Measurements from ENCODE around the gene SCN1B.
"Not testable (repeated sequence)": the region's sequence is repeated elsewhere in the genome, so short reads cannot be mapped to it uniquely, and the experiment has no call there.

SCN1B gene

DNA sequence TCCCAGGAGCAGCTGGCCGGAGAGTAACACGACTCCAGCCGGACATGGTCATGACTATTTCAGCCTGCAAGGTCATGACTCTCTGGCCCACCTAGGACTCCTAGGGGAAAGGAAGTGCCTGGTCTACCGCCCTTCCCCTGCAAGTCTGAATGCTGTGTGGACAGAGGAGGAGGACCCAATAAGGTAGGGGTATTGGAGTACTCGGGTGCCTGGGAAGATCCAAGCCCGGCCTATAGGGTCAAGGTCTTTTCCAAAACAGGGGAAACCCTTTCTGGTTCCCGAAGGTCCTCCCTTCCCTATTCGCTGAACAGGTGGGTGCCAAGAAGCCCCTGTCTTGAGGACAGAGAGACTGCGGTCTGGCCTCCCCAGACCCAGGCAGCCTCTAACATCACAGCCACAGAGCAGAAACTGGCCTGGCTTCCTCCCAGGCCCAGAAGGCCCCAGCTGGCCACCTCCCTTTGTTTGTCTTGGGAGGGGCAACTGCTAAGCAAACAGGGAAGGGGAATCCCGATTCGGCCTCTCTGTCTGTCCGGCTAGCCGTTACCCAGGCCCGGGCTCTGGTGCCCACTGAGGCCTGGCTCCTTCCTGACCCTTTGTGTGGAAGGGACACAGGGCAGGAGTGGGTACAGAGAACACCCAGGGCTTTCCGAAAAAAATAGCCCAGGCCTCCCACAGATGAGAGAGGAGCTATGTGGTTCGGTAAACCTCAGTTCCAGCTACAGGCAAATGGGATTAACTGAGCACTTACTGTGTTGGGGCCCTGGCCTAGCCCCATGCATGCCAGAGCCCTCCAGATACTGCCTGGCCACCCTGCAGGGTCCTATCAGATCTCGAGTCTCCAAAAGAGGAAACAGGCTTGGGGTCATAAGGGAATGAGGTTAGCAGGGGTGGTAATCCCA lies 35.4 kb upstream of the SCN1B start:
- H3K27me3 Mint-ChIP-seq (ENCODE audit: low read depth): no peaks in the 10 kb centered on the region
- TF ChIP-seq CTCF (IDR thresholded peaks at IDR 0.05; ENCODE audit: unreplicated experiment in 3 of 3): no peak
- H3K9me3 Mint-ChIP-seq: peaks cover 3% of the 10 kb centered on the region

GRCh38 chr19:34995551-34995950 lies 34.7 kb upstream of the SCN1B start:
- TF ChIP-seq CTCF (IDR thresholded peaks at IDR 0.05; ENCODE audit: unreplicated experiment in 3 of 3): no peak
- Mint-ChIP-seq H3K4me1 (peaks cover 17% of the 10 kb centered on the region), H3K27me3 (ENCODE audit: low read depth) (no peaks in the 10 kb centered on the region), H3K36me3 (ENCODE audit: low read depth) (no peaks in the 10 kb centered on the region), H3K9me3 (peaks cover 3% of the 10 kb centered on the region), H3K4me3 (no peak overlapping the region), H3K27ac (no peak overlapping the region)

More for the DNA sequence above, 35.4 kb upstream of the SCN1B start:
- Mint-ChIP-seq H3K4me3 (no peak overlapping the region), H3K36me3 (ENCODE audit: low read depth) (no peaks in the 10 kb centered on the region), H3K4me1 (peaks cover 17% of the 10 kb centered on the region), H3K27ac (no peak overlapping the region)

GRCh38 chr19:34997071-34997617 lies 33.1 kb upstream of the SCN1B start:
- TF ChIP-seq CTCF (IDR thresholded peaks at IDR 0.05; ENCODE audit: unreplicated experiment in 3 of 3): no peak
- H3K4me1 Mint-ChIP-seq: peaks cover 29% of the 10 kb centered on the region
- no peaks in the 10 kb centered on the region for H3K27me3 Mint-ChIP-seq (ENCODE audit: low read depth)
- no peaks in the 10 kb centered on the region for H3K36me3 Mint-ChIP-seq (ENCODE audit: low read depth)
- H3K27ac Mint-ChIP-seq: peak overlapping the region; percentile 97 to 99 (median 98)
- peak overlapping the region; percentile 71 to 83 (median 82) for H3K4me3 Mint-ChIP-seq
- peaks cover 3% of the 10 kb centered on the region for H3K9me3 Mint-ChIP-seq

DNA sequence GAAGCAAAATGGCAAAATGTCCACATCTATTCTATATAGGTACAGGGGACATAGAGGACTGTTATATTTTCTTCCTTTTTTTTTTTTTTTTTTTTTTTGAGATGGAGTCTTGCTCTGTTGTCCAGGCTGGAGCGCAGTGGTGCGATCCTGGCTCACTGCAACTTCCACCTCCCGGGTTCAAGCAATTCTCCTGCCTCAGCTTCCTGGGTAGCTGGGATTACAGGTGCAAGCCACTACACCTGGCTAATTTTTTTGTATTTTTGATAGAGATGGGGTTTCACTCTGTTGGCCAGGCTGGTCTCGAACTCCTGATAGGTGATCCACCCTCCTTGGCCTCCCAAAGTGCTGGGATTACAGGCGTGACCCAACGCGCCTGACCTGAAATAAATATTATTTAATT lies 32.0 kb upstream of the SCN1B start:
- H3K27me3 Mint-ChIP-seq (ENCODE audit: low read depth); H3K9me3 Mint-ChIP-seq; H3K36me3 Mint-ChIP-seq (ENCODE audit: low read depth): not testable (repeated sequence)
- peak overlapping the region; percentile 94 to 96 (median 94) for H3K4me3 Mint-ChIP-seq
- H3K4me1 Mint-ChIP-seq: peaks cover 40% of the 10 kb centered on the region
- peak overlapping the region; percentile 98 to 100 (median 99) for H3K27ac Mint-ChIP-seq

GRCh38 chr19:34998777-34999497 lies 31.3 kb upstream of the SCN1B start:
- no peak for TF ChIP-seq CTCF (IDR thresholded peaks at IDR 0.05; ENCODE audit: unreplicated experiment in 3 of 3)
- no peaks in the 10 kb centered on the region for H3K36me3 Mint-ChIP-seq (ENCODE audit: low read depth)
- peak overlapping the region; percentile 98 to 100 (median 99) for H3K27ac Mint-ChIP-seq
- H3K4me3 Mint-ChIP-seq: peak overlapping the region; percentile 94 to 96 (median 94)
- no peaks in the 10 kb centered on the region for H3K27me3 Mint-ChIP-seq (ENCODE audit: low read depth)
- H3K4me1 Mint-ChIP-seq: peaks cover 45% of the 10 kb centered on the region
- H3K9me3 Mint-ChIP-seq: peaks cover 2% of the 10 kb centered on the region

All from nephron (organoid).